NOMO-1 treated with DMSO at 0.1 percent for 48 hours (cell line): Measurements from ENCODE around the gene E2F4.

Source experiments
- DNase-seq: peaks from one replicate; lab custom pipeline; 2025; ENCODE audit not compliant: unreplicated experiment; lab: John Stamatoyannopoulos, UW

The E2F4 gene

DNA sequence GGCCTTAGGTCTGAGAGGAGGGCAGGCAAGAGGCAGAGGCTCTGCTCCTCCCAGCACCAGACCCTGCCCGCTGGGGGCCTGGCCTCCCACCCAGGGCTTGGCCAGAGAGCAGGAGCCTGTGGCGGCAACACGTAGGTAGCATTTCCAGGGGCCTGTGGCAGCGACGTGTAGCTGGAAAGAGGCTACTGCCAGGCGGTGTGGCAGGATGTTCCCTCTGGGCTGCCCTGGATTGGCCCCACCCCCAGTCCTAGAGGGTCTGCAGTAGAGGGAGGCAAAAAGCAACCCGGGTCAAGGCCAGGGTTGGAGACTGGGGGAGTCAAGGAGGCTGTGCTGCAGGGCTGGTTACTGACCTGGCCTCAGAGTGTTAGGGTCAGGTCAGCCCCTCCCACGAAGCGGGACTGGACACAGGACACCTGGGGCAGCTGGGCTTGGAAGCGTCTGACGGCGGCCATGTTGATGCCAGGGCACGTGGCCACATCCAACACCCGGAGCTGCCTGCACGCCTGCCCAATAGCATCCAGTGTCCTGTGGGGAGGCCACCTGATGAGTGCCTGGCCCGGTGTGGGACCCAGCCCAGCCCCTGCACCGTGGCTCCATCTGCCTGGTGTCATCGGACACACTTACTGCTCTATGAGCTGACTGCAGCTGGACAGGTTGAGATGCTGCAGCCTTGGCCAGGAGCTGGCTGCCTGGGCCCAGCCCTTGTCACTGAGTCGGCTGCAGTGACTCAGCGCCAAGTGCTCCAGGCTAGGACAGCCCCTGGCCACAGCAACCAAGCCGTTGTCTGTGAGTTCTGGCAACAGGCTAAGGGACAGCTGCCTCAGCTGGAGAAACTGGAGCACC, 15.5 kb downstream of the E2F4 start:
- no peak for DNase-seq

DNA sequence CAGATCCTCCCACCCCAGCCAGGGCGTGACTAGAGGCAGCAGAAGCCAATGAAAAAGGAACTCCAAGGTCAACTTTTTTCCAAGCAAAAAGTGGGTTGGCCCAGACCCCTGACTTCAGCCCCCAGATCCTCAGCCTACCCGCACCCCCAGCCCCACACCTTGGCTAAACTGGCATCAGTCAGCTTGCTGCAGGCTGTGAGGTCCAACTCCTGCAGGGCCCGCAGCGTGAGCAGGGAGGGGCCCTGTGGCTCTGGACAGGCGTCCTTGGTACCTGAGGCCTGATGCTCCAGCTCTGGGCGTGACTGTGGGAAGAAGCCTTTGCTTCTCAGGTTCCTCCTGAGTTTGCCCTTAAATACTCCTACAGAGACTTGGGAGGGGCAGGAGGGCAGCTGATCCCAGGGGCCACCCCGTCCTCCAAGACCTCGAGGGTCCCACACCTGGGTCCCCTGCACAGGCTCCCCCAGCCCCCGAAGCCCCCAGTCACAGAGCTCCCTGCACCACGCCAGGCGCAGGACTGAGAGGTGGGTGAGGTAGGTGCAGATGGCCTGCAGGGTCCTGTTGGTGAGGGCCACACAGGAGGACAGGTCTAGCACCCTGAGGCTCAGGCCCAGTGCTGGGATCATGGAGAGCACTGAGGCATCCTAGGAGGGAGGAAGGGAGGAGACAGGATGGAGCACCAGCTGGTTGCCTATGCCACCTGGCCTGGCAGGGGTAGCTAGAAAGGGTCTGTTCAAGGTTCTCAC, 16.4 kb downstream of the E2F4 start:
- no peak for DNase-seq

DNA sequence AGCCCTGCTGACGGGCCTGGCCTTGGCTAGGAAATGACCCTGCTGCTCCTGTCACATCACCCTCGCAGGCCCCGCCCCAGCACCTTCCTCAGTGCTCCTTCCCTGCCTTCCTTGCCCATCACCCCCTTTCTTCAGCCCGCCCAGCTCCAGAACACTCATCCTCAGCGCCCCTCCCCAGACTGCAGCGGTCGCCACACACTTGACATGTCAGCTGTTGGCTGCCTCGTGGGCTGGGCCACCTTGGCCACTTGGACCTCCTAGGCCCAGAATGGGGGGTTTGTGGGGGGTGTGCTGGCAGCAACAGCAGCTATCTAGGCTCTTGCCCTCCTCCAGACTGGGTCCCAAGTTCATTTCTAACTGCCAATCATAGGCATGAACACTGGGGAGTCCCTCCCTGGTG, 17.6 kb downstream of the E2F4 start:
- no peak for DNase-seq

DNA sequence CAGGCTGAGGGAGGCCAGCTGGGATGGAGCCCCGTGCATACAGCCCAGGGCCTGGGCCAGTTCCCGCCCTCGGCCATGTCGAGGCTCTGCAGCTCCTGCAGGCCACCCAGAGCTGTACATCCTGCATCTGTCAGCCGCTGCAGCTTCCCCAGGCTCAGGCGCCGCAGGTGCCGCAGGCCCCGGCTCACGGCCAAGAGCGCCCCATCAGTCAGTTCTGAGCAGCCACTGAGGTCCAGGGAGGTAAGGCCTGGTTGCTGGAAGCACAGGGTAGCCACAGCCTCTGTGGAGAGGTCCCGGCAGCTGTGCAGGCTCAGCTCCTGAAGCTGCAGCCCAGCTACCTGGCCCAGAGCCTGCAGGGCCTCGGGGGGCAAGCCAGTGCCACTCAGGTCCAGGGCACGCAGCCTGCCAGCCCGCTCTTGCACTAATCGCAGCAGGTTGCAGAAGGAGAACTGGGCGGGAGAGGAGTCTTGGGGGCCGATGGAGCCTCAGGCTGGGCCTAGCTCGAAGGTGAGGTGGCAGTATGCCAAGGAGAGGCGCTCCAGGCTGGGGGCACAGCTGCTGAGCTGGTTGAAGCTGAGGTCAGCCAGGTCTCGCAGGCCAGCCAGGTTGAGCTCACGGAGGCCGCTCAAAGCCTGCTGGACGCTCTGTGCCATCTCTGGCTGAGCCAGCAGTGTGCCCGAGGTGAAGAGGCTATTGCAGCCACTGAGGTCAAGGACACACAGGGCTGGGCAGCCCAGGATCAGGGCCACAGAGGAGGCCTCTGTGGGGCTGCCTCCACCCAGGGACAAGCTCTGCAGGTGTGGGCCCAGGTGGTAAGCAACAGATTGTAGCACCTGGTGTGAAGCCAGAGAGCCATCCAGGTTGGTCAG, 18.3 kb downstream of the E2F4 start:
- DNase-seq: no peak

DNA sequence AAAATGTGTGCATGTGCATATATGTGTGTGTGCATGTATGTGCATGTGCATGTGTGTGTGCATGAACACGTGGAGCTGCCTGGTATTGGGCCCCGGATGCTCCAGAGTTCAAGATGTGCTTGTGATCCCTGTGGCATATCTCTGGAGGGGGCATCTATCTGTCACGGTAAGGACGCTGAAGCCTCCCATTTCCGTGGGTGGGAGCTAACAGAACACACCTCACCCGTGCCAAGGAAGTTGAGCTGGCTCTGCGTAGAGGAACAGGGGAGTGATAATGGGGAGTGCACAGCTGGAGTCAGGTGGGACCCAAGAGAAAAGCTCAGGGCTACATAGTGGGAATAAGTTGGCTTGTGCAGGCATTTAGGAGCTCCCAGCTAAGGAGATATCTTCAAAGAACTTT, 19.7 kb downstream of the E2F4 start:
- DNase-seq: no peak

DNA sequence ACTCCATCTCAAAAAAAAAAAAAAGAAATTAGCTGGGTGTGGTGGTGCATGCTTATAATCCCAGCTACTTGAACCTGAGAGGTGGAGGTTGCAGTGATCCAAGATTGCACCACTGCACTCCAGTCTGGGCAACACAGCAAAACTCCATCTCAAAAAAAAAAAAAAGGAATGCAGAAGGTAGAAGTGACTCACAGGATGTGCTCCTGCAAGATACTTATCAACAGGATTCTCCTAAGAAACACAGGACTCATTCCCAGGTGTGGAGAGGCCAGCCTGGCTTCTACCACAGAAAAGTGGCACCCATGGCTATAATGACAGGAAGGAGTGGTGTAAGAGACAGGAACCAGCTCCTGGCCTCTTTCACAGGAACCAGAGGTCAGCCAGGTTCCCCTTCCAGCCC, 20.8 kb downstream of the E2F4 start:
- no peak for DNase-seq

DNA sequence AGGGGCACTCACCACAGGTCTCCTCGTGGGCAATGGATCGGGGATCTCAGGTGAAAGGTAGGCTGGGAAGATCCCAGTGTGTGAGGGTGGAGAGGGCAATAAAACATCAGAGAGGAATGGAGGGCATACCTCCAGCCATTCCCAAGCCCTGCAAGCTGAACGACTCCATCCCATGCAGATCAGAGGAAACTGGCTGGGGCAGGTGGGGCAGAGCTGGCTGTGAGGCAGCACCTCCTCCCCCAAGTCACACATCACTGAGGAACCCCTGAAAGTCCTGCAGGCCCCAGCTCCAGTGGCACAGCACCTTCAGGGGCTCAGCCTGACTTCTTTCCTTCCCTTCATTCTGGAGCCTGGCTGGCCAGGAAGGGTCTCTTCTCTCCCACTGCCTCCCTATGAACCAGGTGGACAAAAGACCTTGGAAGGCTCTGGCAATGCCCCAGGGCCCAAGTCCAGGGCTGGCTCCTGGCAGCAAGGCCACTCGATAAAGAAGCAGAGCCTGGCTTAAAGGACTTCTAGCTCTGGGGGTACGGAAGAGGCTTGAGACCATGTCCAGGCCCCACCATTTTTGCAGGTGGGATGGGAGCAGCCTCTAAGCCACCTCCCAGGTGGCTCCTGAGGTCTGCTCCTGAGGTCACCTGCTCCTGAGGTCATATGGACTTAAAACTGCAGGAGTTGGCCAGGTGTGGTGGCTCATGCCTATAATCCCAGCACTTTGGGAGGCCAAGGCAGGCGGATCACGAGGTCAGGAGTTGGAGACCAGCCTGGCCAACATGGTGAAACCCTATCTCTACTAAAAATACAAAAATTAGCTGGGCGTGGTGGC, 21.5 kb downstream of the E2F4 start:
- no peak for DNase-seq

DNA sequence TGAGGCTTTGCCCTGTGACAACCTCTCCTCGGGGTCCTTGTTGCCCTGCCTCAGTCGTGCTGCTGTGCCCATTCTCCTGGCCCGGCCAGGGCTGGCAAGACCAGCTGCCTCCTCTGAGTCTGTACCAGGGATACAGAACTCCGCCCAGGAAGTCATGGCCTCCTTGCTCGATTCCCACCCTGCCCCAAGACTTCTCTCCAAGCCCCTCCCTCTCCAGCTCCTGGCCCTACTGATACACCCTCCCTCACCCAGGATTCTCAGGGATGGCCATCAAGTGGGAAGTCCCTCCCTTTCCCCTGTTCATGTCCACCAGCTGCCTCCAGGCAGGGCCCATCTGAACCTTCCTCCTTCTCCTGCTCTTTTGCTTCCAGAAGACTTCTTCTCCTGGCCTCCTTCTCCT, 23.8 kb downstream of the E2F4 start:
- no peak for DNase-seq

DNA sequence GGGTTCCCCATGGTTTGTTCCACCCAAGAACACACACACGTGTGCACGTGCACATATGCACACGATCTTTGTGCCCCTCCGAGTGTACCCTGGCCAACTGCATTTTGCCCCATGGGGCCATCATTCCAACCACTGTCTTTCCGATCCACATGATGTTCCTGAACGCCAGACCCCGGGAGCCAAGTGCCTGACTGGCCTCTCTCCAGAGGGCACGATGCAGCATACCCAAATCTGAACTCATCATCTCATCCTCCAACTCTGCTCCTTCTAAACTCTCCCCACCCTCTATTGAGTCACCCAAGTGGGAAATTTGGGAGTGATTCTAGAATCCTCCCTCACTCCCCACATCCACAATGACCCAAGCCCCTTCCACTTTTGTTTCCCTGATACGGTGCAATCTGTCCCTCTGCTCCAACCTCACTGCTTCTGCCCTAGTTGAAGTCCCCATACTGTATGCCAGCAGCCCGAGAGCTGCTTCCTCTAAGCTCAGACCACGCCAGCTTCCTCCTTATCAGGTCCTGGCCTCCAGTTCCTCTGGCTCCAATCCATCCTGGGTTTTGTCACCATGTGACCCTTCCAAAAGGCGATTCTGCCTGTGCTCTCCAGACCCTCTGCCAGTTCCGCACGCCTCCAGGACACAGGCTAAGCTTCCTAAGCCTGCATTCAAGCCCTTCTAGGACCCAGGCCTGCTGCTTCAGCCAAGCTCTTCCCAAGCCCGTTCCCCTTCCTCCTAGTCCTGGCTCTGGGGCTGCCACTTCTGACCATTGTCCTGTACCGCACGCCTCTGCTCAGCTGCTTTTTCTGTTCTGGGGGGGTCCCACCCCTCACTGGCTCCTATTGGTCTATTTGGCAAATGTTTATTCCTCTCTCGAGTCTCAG, 24.9 kb downstream of the E2F4 start:
- no peak for DNase-seq

DNA sequence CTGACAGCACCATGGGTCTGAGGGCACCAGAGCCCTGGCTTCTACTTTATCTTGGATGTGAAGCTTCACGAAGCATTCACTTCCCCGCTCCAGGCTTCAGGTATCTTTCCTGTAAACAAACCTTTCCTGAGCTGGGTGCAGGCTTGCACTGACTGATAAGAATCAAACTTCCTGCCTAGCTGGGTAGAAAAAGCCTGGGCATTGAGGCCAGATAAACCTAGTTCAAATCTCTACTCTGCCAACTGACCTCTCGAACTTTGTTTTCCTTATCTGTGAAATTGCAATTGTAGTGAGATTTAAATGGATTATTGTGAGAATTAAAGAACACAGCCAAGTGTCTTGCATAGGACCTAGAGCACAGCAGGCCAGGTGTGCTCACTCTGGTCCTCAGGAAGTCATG, 32.0 kb downstream of the E2F4 start:
- no peak for DNase-seq

DNA sequence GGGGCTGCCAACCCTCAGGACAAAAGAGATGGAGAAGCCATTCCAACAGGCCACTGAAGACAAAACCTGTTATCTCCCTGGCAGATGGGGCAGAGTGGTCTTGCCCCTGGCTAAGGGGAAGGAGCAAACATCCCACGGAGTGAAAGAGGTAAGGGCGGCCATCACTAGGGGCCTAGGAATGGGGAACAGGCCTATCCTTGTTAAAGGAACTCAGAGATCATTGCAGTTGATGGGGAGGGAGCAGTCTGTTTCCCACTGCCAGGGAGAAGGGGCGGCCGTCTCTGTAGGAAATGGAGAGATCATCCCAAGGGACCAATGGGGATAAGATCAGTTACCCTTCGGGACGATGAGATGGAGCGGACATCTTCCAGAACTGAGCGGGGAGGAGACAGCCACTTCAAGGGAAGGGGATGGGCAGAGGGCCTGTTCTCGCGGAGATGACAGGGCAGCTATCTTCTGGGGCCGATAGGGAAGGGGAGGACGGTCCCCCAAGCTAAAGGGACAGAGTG, 34.4 kb downstream of the E2F4 start:
- DNase-seq: no peak

DNA sequence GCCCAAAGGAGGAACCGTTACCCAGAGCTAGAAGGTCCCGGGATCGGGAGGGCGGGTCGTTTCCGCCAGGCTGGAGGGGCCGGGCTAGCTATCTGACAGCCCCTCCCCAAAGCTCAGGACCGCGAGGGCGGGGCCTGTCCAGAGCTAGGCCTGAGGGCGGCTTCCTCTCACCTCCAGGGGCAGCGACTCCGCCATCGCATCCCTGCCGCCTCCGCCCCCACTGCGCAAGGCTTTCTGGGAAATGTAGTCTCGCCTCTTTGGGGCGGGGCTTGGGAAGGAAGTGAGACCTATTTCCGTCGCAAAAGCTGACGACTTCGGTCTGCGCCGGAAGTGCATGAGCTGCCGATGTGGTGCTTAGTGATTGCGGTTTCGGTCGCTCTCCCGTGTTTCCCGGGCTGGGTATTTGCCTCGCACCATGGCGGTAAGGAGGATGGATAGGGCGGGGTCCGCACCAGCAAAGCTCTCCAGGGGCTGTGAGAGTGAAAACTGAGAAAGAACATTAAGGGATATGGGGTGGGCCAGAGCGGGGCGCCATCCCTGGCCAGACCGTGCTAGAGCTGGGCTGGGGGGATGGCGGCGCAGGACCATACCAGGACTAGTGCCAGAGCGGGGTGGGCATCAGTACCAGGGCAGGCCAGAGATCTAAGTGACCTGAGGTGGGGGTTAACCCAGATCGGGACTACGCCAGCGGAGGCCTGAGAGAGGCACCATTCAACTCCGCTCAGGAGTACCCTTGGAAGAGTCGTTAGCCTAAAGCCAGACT, 35.0 kb downstream of the E2F4 start, which contains the start of gene TMEM208:
TMEM208 (plus strand) TSS at position 327 of the 763 bp plus-strand sequence; CDS start at position 416, 89 bp downstream.
- DNase-seq: peak; percentile 97

DNA sequence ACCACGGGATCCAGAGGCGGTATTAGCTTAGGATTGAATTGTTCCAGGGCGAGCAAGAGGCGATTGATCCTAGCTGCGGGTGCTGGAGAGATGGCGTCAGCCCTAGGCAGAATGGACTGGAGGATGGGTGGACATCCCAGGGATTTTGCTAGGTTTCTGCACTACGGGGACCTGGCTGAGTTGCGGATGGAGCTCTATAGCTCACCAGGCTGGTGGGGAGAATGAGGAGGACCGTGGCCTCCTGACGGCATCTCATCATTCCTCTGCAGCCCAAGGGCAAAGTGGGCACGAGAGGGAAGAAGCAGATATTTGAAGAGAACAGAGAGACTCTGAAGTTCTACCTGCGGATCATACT, 35.6 kb downstream of the E2F4 start:
- no peak for DNase-seq

DNA sequence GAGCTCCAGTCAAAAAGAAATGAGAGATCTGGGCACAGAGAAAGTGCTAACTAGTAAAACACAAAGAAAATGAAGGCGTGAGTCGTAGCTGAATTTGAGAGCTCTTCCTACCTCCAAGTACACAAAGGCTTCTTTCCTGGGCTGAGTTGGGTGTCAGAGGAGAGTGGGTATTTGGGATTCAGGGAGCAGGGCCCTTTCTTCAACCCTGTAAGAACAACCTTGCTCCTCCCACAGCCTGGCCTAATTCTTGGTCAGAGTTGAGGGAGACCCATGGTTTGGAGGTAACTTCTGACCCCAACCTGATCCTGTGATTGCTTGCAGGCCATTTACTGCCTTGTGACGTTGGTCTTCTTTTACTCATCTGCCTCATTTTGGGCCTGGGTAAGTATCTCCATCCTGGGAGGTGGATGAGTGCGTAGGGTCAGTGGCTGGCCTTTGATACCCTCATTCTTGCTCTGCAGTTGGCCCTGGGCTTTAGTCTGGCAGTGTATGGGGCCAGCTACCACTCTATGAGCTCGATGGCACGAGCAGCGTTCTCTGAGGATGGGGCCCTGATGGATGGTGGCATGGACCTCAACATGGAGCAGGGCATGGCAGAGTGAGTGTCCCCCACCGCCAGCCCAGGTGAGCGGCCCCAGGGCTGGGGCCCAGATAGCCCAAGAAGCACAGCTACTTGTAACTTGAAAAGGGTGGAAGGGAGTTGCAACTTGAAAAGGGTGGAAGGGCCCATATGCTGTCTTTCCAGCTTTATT, 36.3 kb downstream of the E2F4 start:
- no peak for DNase-seq

DNA sequence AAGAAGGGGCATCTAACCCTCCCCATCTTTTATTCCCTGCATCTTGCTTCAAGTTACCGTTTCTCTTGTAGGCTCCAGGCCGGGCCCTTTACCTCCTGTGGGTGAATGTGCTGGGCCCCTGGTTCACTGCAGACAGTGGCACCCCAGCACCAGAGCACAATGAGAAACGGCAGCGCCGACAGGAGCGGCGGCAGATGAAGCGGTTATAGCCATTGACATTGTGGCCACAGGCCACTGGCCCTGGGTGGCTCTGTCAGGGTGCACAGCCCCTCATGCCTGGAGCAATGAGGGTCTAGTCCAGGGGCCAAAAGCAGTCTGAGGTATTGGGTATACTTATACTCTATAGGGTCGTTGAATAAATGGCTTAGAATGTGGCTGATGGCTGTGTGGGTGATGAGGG, 37.0 kb downstream of the E2F4 start:
- DNase-seq: no peak

DNA sequence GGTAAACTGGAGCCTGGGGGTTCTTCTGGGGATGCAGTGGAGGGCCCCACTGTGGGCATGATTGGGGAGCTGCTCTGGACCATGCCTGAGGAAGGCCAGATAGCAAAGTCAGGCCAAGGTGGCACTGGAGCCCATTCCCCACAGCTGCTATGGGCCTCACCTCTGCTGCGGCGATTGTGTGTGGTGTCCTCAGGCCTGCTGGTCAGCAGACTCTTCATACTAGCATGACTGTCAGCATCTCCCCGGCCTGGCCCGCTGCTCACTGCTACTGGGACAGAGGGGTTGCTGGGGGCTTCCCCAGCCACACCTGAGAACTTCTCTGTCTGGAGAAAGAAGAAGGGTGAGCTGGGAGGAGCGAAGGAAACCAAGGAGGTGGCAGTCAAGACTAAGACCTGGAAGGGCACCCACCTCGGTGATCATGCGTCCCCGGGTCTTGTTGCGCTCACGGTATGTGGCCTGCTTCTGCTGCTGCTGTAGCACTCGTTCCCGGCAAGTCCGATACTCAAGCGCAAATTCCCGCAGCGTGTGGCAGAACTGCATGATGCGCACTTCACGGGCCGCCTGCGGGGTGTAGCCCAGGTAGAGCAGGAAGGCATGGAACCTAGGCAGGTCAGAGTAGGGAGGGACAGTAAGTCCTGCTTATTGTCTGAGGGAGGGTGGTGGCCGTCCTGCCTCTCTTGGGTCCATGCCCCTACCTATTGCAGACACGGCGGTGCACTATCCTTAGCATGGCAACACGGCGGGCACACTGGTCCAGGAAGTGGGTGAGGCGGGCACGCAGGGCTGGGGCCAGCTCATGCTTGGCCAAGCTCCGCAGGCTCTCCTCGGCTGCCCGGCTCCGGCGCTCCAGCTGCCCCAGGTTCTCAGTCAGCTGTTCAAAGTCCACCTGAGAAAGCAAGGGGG, 38.2 kb downstream of the E2F4 start:
- no peak for DNase-seq
